ENCODE results near the gene LPP. TPM values are rescaled to one million over a fixed set of nuclear protein-coding genes. Genes with fewer than 3 reads are reported as not detected.

Gene LPP
- total RNA-seq, 1 donor from 2014 or later = 218 TPM

- no peak overlapping the region for H3K4me3 ChIP-seq (ENCODE audit: low read depth, low read length)
- no peak for DNase-seq (ENCODE audit: low read depth)
Observed at GRCh38 chr3:188207941-188208515, 54.1 kb downstream of the LPP start.

GRCh38 chr3:188208516-188208981 is 54.6 kb downstream of the LPP start:
- TF ChIP-seq CTCF (IDR thresholded peaks at IDR 0.05; ENCODE audit: insufficient read depth, low read length, poor library complexity, severe bottlenecking) = no peak
- DNase-seq (ENCODE audit: low read depth) = no peak
- H3K4me3 ChIP-seq (ENCODE audit: low read depth, low read length) = no peak overlapping the region
- no peaks in the 10 kb centered on the region for H3K36me3 ChIP-seq (ENCODE audit: control insufficient read depth, insufficient read depth, low read length)
- H3K27me3 ChIP-seq (ENCODE audit: control insufficient read depth, insufficient read depth, low read length) = no peaks in the 10 kb centered on the region

More at GRCh38 chr3:188207941-188208515, 54.1 kb downstream of the LPP start:
- Histone ChIP-seq H3K36me3 (ENCODE audit: control insufficient read depth, insufficient read depth, low read length) (no peaks in the 10 kb centered on the region), H3K27me3 (ENCODE audit: control insufficient read depth, insufficient read depth, low read length) (no peaks in the 10 kb centered on the region)
- TF ChIP-seq CTCF (IDR thresholded peaks at IDR 0.05; ENCODE audit: insufficient read depth, low read length, poor library complexity, severe bottlenecking) = no peak

GRCh38 chr3:188209034-188209433 is 55.1 kb downstream of the LPP start:
- H3K27me3 ChIP-seq (ENCODE audit: control insufficient read depth, insufficient read depth, low read length) = no peaks in the 10 kb centered on the region
- DNase-seq (ENCODE audit: low read depth) = no peak
- H3K4me3 ChIP-seq (ENCODE audit: low read depth, low read length) = no peak overlapping the region
- H3K36me3 ChIP-seq (ENCODE audit: control insufficient read depth, insufficient read depth, low read length) = no peaks in the 10 kb centered on the region
- no peak for TF ChIP-seq CTCF (IDR thresholded peaks at IDR 0.05; ENCODE audit: insufficient read depth, low read length, poor library complexity, severe bottlenecking)

GRCh38 chr3:188209740-188210139 is 55.8 kb downstream of the LPP start:
- TF ChIP-seq CTCF (IDR thresholded peaks at IDR 0.05; ENCODE audit: insufficient read depth, low read length, poor library complexity, severe bottlenecking) = no peak
- Histone ChIP-seq H3K4me3 (ENCODE audit: low read depth, low read length) (no peak overlapping the region), H3K27me3 (ENCODE audit: control insufficient read depth, insufficient read depth, low read length) (no peaks in the 10 kb centered on the region), H3K36me3 (ENCODE audit: control insufficient read depth, insufficient read depth, low read length) (no peaks in the 10 kb centered on the region)
- DNase-seq (ENCODE audit: low read depth) = no peak

GRCh38 chr3:188211476-188211875 is 57.5 kb downstream of the LPP start:
- no peaks in the 10 kb centered on the region for H3K27me3 ChIP-seq (ENCODE audit: control insufficient read depth, insufficient read depth, low read length)
- TF ChIP-seq CTCF (IDR thresholded peaks at IDR 0.05; ENCODE audit: insufficient read depth, low read length, poor library complexity, severe bottlenecking) = no peak
- no peaks in the 10 kb centered on the region for H3K36me3 ChIP-seq (ENCODE audit: control insufficient read depth, insufficient read depth, low read length)
- no peak overlapping the region for H3K4me3 ChIP-seq (ENCODE audit: low read depth, low read length)
- no peak for DNase-seq (ENCODE audit: low read depth)

Data from kidney epithelial cell (primary cell).